ENCODE measurements around the gene SLC48A1. TPM values are rescaled to one million over a fixed set of nuclear protein-coding genes. Genes with fewer than 3 reads are reported as not detected.

Gene SLC48A1
- total and polyA plus RNA-seq, 4 donors: 16.8 to 31.3 (median 20.7) TPM

DNA sequence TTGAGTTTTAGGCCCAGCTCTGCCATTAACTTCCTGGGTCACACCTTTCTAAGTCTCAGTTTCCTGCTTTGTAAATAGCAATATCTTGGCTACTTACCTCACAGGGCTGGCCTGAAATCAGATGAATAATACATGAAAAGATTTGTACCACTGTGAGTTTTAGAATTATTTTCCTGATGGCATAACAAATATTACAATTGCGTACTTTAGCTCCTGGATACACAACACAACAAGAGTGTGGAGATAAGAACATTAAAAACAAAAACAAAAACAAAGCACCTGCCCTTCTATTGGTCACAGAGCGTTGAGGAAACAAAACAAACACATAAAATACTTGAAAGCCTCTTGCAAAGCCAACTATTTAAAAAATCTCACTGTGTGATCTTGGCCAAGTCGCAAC lies 51.6 kb downstream of the SLC48A1 start:
- H3K4me1 ChIP-seq (ENCODE audit: control insufficient read depth in 5 of 5, insufficient read depth in 5 of 5, low read length in 5 of 5): peaks cover 19 to 47% (median 27%) of the 10 kb centered on the region in 5 donors
- no peaks in the 10 kb centered on the region for H3K9me3 ChIP-seq (ENCODE audit: control insufficient read depth in 4 of 4, insufficient read depth in 3 of 4, low read length in 3 of 4)
- no peak for ATAC-seq (ENCODE audit: insufficient read depth, low FRiP score)
- TF ChIP-seq, protein P1, sequence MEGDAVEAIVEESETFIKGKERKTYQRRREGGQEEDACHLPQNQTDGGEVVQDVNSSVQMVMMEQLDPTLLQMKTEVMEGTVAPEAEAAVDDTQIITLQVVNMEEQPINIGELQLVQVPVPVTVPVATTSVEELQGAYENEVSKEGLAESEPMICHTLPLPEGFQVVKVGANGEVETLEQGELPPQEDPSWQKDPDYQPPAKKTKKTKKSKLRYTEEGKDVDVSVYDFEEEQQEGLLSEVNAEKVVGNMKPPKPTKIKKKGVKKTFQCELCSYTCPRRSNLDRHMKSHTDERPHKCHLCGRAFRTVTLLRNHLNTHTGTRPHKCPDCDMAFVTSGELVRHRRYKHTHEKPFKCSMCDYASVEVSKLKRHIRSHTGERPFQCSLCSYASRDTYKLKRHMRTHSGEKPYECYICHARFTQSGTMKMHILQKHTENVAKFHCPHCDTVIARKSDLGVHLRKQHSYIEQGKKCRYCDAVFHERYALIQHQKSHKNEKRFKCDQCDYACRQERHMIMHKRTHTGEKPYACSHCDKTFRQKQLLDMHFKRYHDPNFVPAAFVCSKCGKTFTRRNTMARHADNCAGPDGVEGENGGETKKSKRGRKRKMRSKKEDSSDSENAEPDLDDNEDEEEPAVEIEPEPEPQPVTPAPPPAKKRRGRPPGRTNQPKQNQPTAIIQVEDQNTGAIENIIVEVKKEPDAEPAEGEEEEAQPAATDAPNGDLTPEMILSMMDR (IDR thresholded peaks at IDR 0.05; ENCODE audit: control extremely low read depth, extremely low read depth): no peak
- H3K36me3 ChIP-seq (ENCODE audit: control insufficient read depth in 4 of 4, insufficient read depth in 4 of 4, low read length in 4 of 4): no peaks in the 10 kb centered on the region
- WGBS, 2 donors: 64 to 88% methylated on average over 3 of the region's 3 CpGs
- H3K9ac ChIP-seq (ENCODE audit: insufficient read depth in 1 of 2, low read length in 2 of 2): no peak overlapping the region
- peak overlapping the region; percentile 7 to 96 for H3K27ac ChIP-seq (ENCODE audit: low read depth in 1 of 2, low read length in 1 of 2)
- no peak overlapping the region for H3K4me3 ChIP-seq
- DNase-seq: no peak
- no peaks in the 10 kb centered on the region for H3K27me3 ChIP-seq (ENCODE audit: control insufficient read depth in 3 of 3, insufficient read depth in 3 of 3, low read length in 2 of 3)

DNA sequence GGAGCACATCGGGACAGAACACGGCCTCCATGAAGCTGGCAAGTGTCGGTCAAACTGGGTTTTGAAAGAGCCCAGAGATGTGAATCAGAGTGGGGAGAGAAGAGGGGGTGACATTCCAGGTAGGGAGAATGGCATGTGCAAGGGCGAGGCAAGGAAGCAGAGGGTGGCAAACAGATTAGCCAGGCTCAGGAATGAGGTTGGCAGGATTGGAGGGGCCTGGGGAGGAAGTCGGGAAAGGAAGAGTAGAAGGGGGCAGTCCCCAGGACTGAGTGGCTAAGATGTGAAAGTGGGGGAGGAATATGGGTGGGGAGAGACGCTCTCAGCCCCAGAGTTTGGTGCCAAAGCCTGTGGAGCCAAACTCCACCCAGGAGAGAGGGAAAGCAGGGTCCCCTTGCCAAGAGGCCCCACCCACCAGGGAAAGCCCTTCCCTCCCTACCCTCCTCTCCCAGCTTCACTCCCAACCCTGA lies 52.2 kb downstream of the SLC48A1 start:
- ATAC-seq (ENCODE audit: insufficient read depth, low FRiP score) (peak; percentile 67), DNase-seq (peak in 1 of 3 donors; percentile 46)
- Histone ChIP-seq H3K4me3 (no peak overlapping the region), H3K36me3 (ENCODE audit: control insufficient read depth in 4 of 4, insufficient read depth in 4 of 4, low read length in 4 of 4) (no peaks in the 10 kb centered on the region), H3K4me1 (ENCODE audit: control insufficient read depth in 5 of 5, insufficient read depth in 5 of 5, low read length in 5 of 5) (peaks cover 17 to 47% (median 28%) of the 10 kb centered on the region in 5 donors), H3K27ac (ENCODE audit: low read depth in 1 of 2, low read length in 1 of 2) (peak overlapping the region; percentile 7 to 75), H3K9ac (ENCODE audit: insufficient read depth in 1 of 2, low read length in 2 of 2) (no peak overlapping the region), H3K9me3 (ENCODE audit: control insufficient read depth in 4 of 4, insufficient read depth in 3 of 4, low read length in 3 of 4) (no peaks in the 10 kb centered on the region), H3K27me3 (ENCODE audit: control insufficient read depth in 3 of 3, insufficient read depth in 3 of 3, low read length in 2 of 3) (no peaks in the 10 kb centered on the region)
- TF ChIP-seq, protein P1 (IDR thresholded peaks at IDR 0.05; ENCODE audit: control extremely low read depth, extremely low read depth): no peak
- 54 to 74% methylated on average over 6 of the region's 6 CpGs for WGBS, 2 donors

DNA sequence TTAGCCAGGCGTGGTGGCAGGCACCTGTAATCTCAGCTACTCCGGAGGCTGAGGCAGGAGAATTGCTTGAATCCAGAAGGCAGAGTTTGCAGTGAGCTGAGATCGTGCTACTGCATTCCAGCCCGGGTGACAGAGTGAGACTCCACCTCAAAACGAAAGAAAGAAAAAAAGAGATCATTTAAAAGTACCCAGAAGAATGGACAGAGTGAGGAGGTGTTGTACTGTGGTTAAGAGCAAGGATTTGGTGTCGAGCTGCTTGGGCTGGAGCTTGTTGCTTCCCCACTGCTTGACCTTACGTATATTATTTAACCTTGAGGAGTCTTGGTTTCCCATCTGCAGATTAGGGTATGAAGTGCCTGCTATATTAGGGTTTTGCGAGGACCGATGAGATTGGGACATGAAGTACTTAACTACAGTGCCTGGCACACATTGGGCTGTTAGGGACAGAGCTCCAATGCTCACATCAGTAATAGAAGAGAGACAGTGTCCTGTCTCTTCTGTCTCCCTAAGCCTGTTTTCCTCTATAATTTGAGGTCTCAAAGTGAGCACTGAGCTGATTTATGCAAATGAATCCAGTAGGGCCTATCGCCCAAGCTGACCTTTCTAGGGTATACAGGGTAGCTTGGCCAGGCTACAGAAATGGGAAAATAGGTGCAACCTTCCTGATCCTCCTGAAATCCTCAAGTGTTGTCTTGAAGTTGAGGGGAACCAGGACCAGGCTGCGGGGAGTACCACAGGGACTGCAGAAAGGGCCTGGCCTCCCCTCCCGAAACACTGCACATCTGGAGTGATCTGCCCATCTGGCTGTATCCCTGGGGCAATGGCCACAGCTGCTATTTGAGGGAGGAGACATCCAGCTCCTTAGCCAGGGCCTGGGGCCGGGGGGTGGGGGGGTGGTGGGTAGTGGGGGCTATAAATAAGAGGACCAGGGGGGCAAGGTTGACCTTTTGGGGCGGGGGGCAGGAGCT lies 55.3 kb downstream of the SLC48A1 start:
- ATAC-seq (ENCODE audit: insufficient read depth, low FRiP score): no peak

More for the DNA sequence above, 55.3 kb downstream of the SLC48A1 start:
- Histone ChIP-seq H3K4me1 (ENCODE audit: control insufficient read depth in 5 of 5, insufficient read depth in 5 of 5, low read length in 5 of 5) (peaks cover 12 to 33% (median 18%) of the 10 kb centered on the region in 5 donors), H3K9ac (ENCODE audit: insufficient read depth in 1 of 2, low read length in 2 of 2) (peak overlapping the region in 1 of 2 donors; percentile 49), H3K9me3 (ENCODE audit: control insufficient read depth in 4 of 4, insufficient read depth in 3 of 4, low read length in 3 of 4) (no peaks in the 10 kb centered on the region), H3K27me3 (ENCODE audit: control insufficient read depth in 3 of 3, insufficient read depth in 3 of 3, low read length in 2 of 3) (no peaks in the 10 kb centered on the region), H3K36me3 (ENCODE audit: control insufficient read depth in 4 of 4, insufficient read depth in 4 of 4, low read length in 4 of 4) (no peaks in the 10 kb centered on the region), H3K4me3 (no peak overlapping the region), H3K27ac (ENCODE audit: low read depth in 1 of 2, low read length in 1 of 2) (peak overlapping the region; percentile 81 to 93)
- peak in 1 of 3 donors; percentile 25 for DNase-seq
- TF ChIP-seq, protein P1 (IDR thresholded peaks at IDR 0.05; ENCODE audit: control extremely low read depth, extremely low read depth): no peak
- WGBS, 2 donors: 52 to 62% methylated on average over 14 of the region's 14 CpGs
